GM19239 (cell line): ENCODE results near the gene HEPACAM2.

ENCODE experiments used
- DNase-seq: peaks from one replicate; pipeline ENCODE4 v3.0.0; 2011; ENCODE audit warnings: low spot score; ENCODE audit not compliant: insufficient read length
- FAIRE-seq: peaks from 2 replicates; lab custom pipeline; 2011; peaks lifted over from hg19 to GRCh38; lab: Jason Lieb, UNC

Gene HEPACAM2

GRCh38 chr7:93150200-93150835, 76.0 kb downstream of the HEPACAM2 start:
- FAIRE-seq (no peak), DNase-seq (no peak)

GRCh38 chr7:93148727-93149126, 77.5 kb downstream of the HEPACAM2 start:
- FAIRE-seq (no peak), DNase-seq (no peak)

- FAIRE-seq, result peak; percentile 96
- peak; percentile 22 for DNase-seq
Observed at GRCh38 chr7:93148144-93148543, 78.1 kb downstream of the HEPACAM2 start, which contains the start of gene SAMD9L. Gene SAMD9L (minus strand): TSS chr7:93148385. CDS start chr7:93135971, 12,414 bp downstream.

GRCh38 chr7:93147363-93147762, 78.9 kb downstream of the HEPACAM2 start:
- DNase-seq, result peak; percentile 36
- peak; percentile 93 for FAIRE-seq

- FAIRE-seq, result peak; percentile 18
- DNase-seq, result no peak
Observed at GRCh38 chr7:93146472-93147141, 79.7 kb downstream of the HEPACAM2 start.

GRCh38 chr7:93146036-93146435, 80.2 kb downstream of the HEPACAM2 start:
- FAIRE-seq, result no peak
- DNase-seq, result no peak

- peak; percentile 26 for FAIRE-seq
- DNase-seq, result no peak
Observed at GRCh38 chr7:93145354-93145753, 80.9 kb downstream of the HEPACAM2 start.

GRCh38 chr7:93142127-93142526, 84.1 kb downstream of the HEPACAM2 start:
- FAIRE-seq, result no peak
- no peak for DNase-seq

- no peak for FAIRE-seq
- DNase-seq, result no peak
Observed at GRCh38 chr7:93140582-93141191, 85.6 kb downstream of the HEPACAM2 start.

GRCh38 chr7:93138576-93138975, 87.7 kb downstream of the HEPACAM2 start:
- DNase-seq, result no peak
- no peak for FAIRE-seq
